OCI-LY7 (cell line): ENCODE data around the gene RASGRP4. TPM values are rescaled to one million over a fixed set of nuclear protein-coding genes. Genes with fewer than 3 reads are reported as not detected.
A peak's percentile ranks its signal among the peaks of the same experiment; 100 is the strongest.

Source experiments
- BruUV-seq: library from RNA; stranded (reverse); fragments of 400-500 nt; replicated peaks from 2 replicates; lab custom pipeline; 2021; lab: Mats Ljungman, UMichigan
- CTCF ChIA-PET: fragments of 300-600 bp; sonication (Branson Sonifier 250); formaldehyde crosslinking; loops from one replicate; lab custom pipeline; 2022; ENCODE audit warnings: antibody characterized with exemption; ENCODE audit not compliant: unreplicated experiment; lab: Charles Lee
- POLR2A ChIA-PET: fragments of 300-600 bp; sonication (Branson Sonifier 250); formaldehyde crosslinking; loops from one replicate; lab custom pipeline; 2022; ENCODE audit warnings: antibody characterized with exemption; lab: Charles Lee
- DNase-seq: peaks from one replicate; pipeline ENCODE4 v3.0.0-alpha.2; 2015; ENCODE audit warnings: low spot score
- H2AFZ ChIP-seq: fragments of 200-600 bp; sonication (generic), shearing (Covaris generic); 2 replicates; pipeline ENCODE4 v1.6.1; 2014; ENCODE audit warnings: mild to moderate bottlenecking, antibody characterized with exemption, low read length, moderate library complexity
- H3K27ac ChIP-seq: fragments of 200-600 bp; sonication (generic); 2 replicates; pipeline ENCODE4 v1.5.1; 2014; ENCODE audit warnings: mixed run types, low read depth, mild to moderate bottlenecking, moderate library complexity, low read length, inconsistent platforms; ENCODE audit not compliant: poor library complexity, severe bottlenecking
- H3K36me3 ChIP-seq: fragments of 200-600 bp; sonication (generic); 2 replicates; pipeline ENCODE4 v1.6.1; 2014; ENCODE audit warnings: mild to moderate bottlenecking, antibody characterized with exemption, low read length, moderate library complexity, mixed read lengths; ENCODE audit not compliant: insufficient read depth
- H3K4me1 ChIP-seq: fragments of 200-600 bp; sonication (generic); 2 replicates; pipeline ENCODE4 v1.5.1; 2014; ENCODE audit warnings: mild to moderate bottlenecking, low read length; ENCODE audit not compliant: insufficient read depth, poor library complexity, severe bottlenecking
- H3K4me2 ChIP-seq: fragments of 200-600 bp; sonication (generic); 2 replicates; pipeline ENCODE4 v1.6.1; 2014; ENCODE audit warnings: mild to moderate bottlenecking, low read length
- H3K4me3 ChIP-seq: fragments of 200-600 bp; sonication (generic); 2 replicates; pipeline ENCODE4 v1.5.1; 2014; ENCODE audit warnings: mild to moderate bottlenecking, low read depth, low read length; ENCODE audit not compliant: poor library complexity, severe bottlenecking
- H3K79me2 ChIP-seq: fragments of 200-600 bp; sonication (generic); 2 replicates; pipeline ENCODE4 v1.6.1; 2016; ENCODE audit warnings: low read depth, mild to moderate bottlenecking, low read length, moderate library complexity, mixed read lengths; ENCODE audit not compliant: insufficient read depth
- H3K9me2 ChIP-seq: fragments of 200-600 bp; sonication (generic); 2 replicates; pipeline ENCODE4 v1.6.1; 2016; ENCODE audit warnings: mild to moderate bottlenecking, low read length, mixed read lengths; ENCODE audit not compliant: insufficient read depth
- H3K9me3 ChIP-seq: fragments of 200-600 bp; sonication (generic); 2 replicates; pipeline ENCODE4 v1.6.1; 2014; ENCODE audit warnings: mild to moderate bottlenecking, mixed run types, low read length, mixed read lengths
- H4K20me1 ChIP-seq: fragments of 200-600 bp; sonication (generic); 2 replicates; pipeline ENCODE4 v1.6.1; 2014; ENCODE audit warnings: mild to moderate bottlenecking, antibody characterized with exemption, low read length, moderate library complexity, mixed read lengths; ENCODE audit not compliant: insufficient read depth
- CTCF ChIP-seq: fragments of 200-600 bp; sonication (generic); conservative IDR thresholded peaks from 2 replicates; pipeline ENCODE4 v1.5.1; 2014; ENCODE audit warnings: mild to moderate bottlenecking, antibody characterized with exemption, low read length, moderate library complexity, mixed read lengths
- EZH2phosphoT487 ChIP-seq: fragments of 200-600 bp; sonication (generic); IDR thresholded peaks from 2 replicates; pipeline ENCODE4 v1.6.1; 2018; ENCODE audit warnings: low read depth, borderline replicate concordance, mild to moderate bottlenecking, mixed run types, antibody characterized with exemption, low read length, moderate library complexity, mixed read lengths
- intact Hi-C: fragments of 100-400 bp; cut with micrococcal nuclease; formaldehyde crosslinking; loops from one replicate; pipeline ENCODE4 v1.10.0; 2022; ENCODE audit not compliant: unreplicated experiment
- total RNA-seq, 2 experiments: library from RNA; depleted of rRNA in 1 of 2; stranded (reverse); fragments of >200 nt in 1 of 2; shearing (Covaris generic) in 1 of 2; gene quantifications; 2 replicates each; pipeline ENCODE4 v1.2.3, GENCODE V29; 2014 to 2022

The RASGRP4 gene
- total RNA-seq, 2 experiments from 2014 or later, result not detected

- no peaks in the 10 kb centered on the region for H3K9me3 ChIP-seq
- intact Hi-C loops, result no loop called here
These were observed 26.9 kb downstream of the RASGRP4 start for GRCh38 chr19:38399081-38399480.

GRCh38 chr19:38395381-38396114 lies 30.5 kb downstream of the RASGRP4 start:
- TF ChIP-seq CTCF (no peak), EZH2phosphoT487 (no peak)
- H4K20me1 ChIP-seq, result no peaks in the 10 kb centered on the region
- no peak overlapping the region for H2AFZ ChIP-seq
- no peak for DNase-seq
- H3K4me1 ChIP-seq, result no peaks in the 10 kb centered on the region
- POLR2A ChIA-PET, result no interaction called here
- CTCF ChIA-PET, result no interaction called here
- H3K9me3 ChIP-seq, result no peaks in the 10 kb centered on the region
- no TSS peak for BruUV-seq
- H3K4me2 ChIP-seq, result no peak overlapping the region
- intact Hi-C loops, result no loop called here
- H3K27ac ChIP-seq, result no peak overlapping the region
- no peaks in the 10 kb centered on the region for H3K9me2 ChIP-seq
- H3K79me2 ChIP-seq, result no peaks in the 10 kb centered on the region
- no peak overlapping the region for H3K4me3 ChIP-seq
- H3K36me3 ChIP-seq, result no peaks in the 10 kb centered on the region

More at GRCh38 chr19:38399081-38399480, 26.9 kb downstream of the RASGRP4 start:
- H3K4me1 ChIP-seq, result peaks cover 4% of the 10 kb centered on the region
- ChIA-PET POLR2A (interaction anchor here (0.6 to 0.9 kb wide), 2 partner anchors 11 to 194 kb away, joined by 3 to 4 read pairs; no protein-coding TSS in a partner anchor), CTCF (interaction anchor here (0.7 kb wide), 1 partner anchor 848 kb away, joined by 4 read pairs; no protein-coding TSS in a partner anchor)
- H3K9me2 ChIP-seq, result no peaks in the 10 kb centered on the region
- no peak for DNase-seq
- no peak overlapping the region for H3K4me2 ChIP-seq
- H3K79me2 ChIP-seq, result no peaks in the 10 kb centered on the region
- no peaks in the 10 kb centered on the region for H3K36me3 ChIP-seq
- no peak for TF ChIP-seq EZH2phosphoT487
- TF ChIP-seq CTCF, result no peak
- no peaks in the 10 kb centered on the region for H4K20me1 ChIP-seq
- no peak overlapping the region for H2AFZ ChIP-seq
- H3K4me3 ChIP-seq, result no peak overlapping the region
- BruUV-seq, result no TSS peak
- no peak overlapping the region for H3K27ac ChIP-seq

- intact Hi-C loops, result no loop called here
- Histone ChIP-seq H4K20me1 (no peaks in the 10 kb centered on the region), H3K4me1 (no peaks in the 10 kb centered on the region), H3K27ac (no peak overlapping the region), H3K9me2 (no peaks in the 10 kb centered on the region), H2AFZ (no peak overlapping the region), H3K36me3 (no peaks in the 10 kb centered on the region), H3K9me3 (no peaks in the 10 kb centered on the region), H3K4me2 (no peak overlapping the region), H3K79me2 (no peaks in the 10 kb centered on the region), H3K4me3 (no peak overlapping the region)
- DNase-seq, result peak; percentile 24
- CTCF ChIA-PET, result no interaction called here
- TF ChIP-seq EZH2phosphoT487 (no peak), CTCF (no peak)
- no TSS peak for BruUV-seq
- POLR2A ChIA-PET, result interaction anchor here (1.2 kb wide), 1 partner anchor 20 kb away, joined by 3 read pairs; the partner anchor contains the start of gene PSMD8
These were observed 31.5 kb downstream of the RASGRP4 start for GRCh38 chr19:38394488-38394887.
